ENCODE measurements around the gene MAP1S.

MAP1S gene

DNA sequence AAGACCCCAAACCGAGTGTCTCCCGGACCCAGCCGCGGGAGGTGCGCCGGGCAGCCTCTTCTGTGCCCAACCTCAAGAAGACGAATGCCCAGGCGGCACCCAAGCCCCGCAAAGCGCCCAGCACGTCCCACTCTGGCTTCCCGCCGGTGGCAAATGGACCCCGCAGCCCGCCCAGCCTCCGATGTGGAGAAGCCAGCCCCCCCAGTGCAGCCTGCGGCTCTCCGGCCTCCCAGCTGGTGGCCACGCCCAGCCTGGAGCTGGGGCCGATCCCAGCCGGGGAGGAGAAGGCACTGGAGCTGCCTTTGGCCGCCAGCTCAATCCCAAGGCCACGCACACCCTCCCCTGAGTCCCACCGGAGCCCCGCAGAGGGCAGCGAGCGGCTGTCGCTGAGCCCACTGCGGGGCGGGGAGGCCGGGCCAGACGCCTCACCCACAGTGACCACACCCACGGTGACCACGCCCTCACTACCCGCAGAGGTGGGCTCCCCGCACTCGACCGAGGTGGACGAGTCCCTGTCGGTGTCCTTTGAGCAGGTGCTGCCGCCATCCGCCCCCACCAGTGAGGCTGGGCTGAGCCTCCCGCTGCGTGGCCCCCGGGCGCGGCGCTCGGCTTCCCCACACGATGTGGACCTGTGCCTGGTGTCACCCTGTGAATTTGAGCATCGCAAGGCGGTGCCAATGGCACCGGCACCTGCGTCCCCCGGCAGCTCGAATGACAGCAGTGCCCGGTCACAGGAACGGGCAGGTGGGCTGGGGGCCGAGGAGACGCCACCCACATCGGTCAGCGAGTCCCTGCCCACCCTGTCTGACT lies 7.9 kb downstream of the MAP1S start:
- H3K27me3 ChIP-seq (ENCODE audit: insufficient read depth, poor library complexity, severe bottlenecking), result no peaks in the 10 kb centered on the region
- TF ChIP-seq GABPA (IDR thresholded peaks at IDR 0.05; ENCODE audit: low read depth) (no peak), POLR2AphosphoS5 (IDR thresholded peaks at IDR 0.05; ENCODE audit: low read depth) (no peak), SPI1 (IDR thresholded peaks at IDR 0.05; ENCODE audit: borderline replicate concordance, low read depth) (no peak)
- TF ChIP-seq, protein P1, sequence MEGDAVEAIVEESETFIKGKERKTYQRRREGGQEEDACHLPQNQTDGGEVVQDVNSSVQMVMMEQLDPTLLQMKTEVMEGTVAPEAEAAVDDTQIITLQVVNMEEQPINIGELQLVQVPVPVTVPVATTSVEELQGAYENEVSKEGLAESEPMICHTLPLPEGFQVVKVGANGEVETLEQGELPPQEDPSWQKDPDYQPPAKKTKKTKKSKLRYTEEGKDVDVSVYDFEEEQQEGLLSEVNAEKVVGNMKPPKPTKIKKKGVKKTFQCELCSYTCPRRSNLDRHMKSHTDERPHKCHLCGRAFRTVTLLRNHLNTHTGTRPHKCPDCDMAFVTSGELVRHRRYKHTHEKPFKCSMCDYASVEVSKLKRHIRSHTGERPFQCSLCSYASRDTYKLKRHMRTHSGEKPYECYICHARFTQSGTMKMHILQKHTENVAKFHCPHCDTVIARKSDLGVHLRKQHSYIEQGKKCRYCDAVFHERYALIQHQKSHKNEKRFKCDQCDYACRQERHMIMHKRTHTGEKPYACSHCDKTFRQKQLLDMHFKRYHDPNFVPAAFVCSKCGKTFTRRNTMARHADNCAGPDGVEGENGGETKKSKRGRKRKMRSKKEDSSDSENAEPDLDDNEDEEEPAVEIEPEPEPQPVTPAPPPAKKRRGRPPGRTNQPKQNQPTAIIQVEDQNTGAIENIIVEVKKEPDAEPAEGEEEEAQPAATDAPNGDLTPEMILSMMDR (IDR thresholded peaks at IDR 0.05; ENCODE audit: insufficient read depth, low read length), result no peak
- TF ChIP-seq, protein P2, sequence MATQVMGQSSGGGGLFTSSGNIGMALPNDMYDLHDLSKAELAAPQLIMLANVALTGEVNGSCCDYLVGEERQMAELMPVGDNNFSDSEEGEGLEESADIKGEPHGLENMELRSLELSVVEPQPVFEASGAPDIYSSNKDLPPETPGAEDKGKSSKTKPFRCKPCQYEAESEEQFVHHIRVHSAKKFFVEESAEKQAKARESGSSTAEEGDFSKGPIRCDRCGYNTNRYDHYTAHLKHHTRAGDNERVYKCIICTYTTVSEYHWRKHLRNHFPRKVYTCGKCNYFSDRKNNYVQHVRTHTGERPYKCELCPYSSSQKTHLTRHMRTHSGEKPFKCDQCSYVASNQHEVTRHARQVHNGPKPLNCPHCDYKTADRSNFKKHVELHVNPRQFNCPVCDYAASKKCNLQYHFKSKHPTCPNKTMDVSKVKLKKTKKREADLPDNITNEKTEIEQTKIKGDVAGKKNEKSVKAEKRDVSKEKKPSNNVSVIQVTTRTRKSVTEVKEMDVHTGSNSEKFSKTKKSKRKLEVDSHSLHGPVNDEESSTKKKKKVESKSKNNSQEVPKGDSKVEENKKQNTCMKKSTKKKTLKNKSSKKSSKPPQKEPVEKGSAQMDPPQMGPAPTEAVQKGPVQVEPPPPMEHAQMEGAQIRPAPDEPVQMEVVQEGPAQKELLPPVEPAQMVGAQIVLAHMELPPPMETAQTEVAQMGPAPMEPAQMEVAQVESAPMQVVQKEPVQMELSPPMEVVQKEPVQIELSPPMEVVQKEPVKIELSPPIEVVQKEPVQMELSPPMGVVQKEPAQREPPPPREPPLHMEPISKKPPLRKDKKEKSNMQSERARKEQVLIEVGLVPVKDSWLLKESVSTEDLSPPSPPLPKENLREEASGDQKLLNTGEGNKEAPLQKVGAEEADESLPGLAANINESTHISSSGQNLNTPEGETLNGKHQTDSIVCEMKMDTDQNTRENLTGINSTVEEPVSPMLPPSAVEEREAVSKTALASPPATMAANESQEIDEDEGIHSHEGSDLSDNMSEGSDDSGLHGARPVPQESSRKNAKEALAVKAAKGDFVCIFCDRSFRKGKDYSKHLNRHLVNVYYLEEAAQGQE (IDR thresholded peaks at IDR 0.05; ENCODE audit: insufficient replicate concordance, low read depth), result no peak
- DNase-seq (ENCODE audit: low read depth in 1 of 2, low spot score in 1 of 2), result no peak
- H3K27ac ChIP-seq (replicated peaks), result no peak overlapping the region
- H3K4me3 ChIP-seq (replicated peaks; ENCODE audit: insufficient read depth, low read length), result no peak overlapping the region

DNA sequence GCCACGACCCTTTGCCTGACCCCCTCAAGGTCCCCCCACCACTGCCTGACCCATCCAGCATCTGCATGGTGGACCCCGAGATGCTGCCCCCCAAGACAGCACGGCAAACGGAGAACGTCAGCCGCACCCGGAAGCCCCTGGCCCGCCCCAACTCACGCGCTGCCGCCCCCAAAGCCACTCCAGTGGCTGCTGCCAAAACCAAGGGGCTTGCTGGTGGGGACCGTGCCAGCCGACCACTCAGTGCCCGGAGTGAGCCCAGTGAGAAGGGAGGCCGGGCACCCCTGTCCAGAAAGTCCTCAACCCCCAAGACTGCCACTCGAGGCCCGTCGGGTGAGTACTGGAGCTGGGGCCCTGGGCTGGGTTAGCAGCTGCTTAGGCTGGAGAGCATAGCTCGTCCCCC lies 8.6 kb downstream of the MAP1S start:
- no peak for TF ChIP-seq POLR2AphosphoS5 (IDR thresholded peaks at IDR 0.05; ENCODE audit: low read depth)
- TF ChIP-seq, protein P2 (IDR thresholded peaks at IDR 0.05; ENCODE audit: insufficient replicate concordance, low read depth), result no peak
- TF ChIP-seq, protein P1 (IDR thresholded peaks at IDR 0.05; ENCODE audit: insufficient read depth, low read length), result no peak
- TF ChIP-seq GABPA (IDR thresholded peaks at IDR 0.05; ENCODE audit: low read depth), result no peak
- no peak for TF ChIP-seq SPI1 (IDR thresholded peaks at IDR 0.05; ENCODE audit: borderline replicate concordance, low read depth)
- Histone ChIP-seq H3K27me3 (ENCODE audit: insufficient read depth, poor library complexity, severe bottlenecking) (no peaks in the 10 kb centered on the region), H3K4me3 (replicated peaks; ENCODE audit: insufficient read depth, low read length) (no peak overlapping the region), H3K27ac (replicated peaks) (no peak overlapping the region)
- DNase-seq (ENCODE audit: low read depth in 1 of 2, low spot score in 1 of 2), result no peak

DNA sequence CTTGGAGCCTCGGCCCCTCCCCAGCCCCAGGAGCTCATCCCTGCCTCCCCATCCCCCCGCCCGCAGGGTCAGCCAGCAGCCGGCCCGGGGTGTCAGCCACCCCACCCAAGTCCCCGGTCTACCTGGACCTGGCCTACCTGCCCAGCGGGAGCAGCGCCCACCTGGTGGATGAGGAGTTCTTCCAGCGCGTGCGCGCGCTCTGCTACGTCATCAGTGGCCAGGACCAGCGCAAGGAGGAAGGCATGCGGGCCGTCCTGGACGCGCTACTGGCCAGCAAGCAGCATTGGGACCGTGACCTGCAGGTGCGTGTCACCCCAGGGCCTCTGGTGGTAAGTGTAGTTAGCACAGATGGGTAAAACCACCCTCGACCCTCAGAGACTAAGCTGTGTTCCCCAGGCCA lies 13.8 kb downstream of the MAP1S start:
- TF ChIP-seq SPI1 (IDR thresholded peaks at IDR 0.05; ENCODE audit: borderline replicate concordance, low read depth) (no peak), GABPA (IDR thresholded peaks at IDR 0.05; ENCODE audit: low read depth) (no peak), POLR2AphosphoS5 (IDR thresholded peaks at IDR 0.05; ENCODE audit: low read depth) (no peak)
- TF ChIP-seq, protein P1 (IDR thresholded peaks at IDR 0.05; ENCODE audit: insufficient read depth, low read length), result no peak
- TF ChIP-seq, protein P2 (IDR thresholded peaks at IDR 0.05; ENCODE audit: insufficient replicate concordance, low read depth), result no peak
- Histone ChIP-seq H3K4me3 (replicated peaks; ENCODE audit: insufficient read depth, low read length) (no peak overlapping the region), H3K27me3 (ENCODE audit: insufficient read depth, poor library complexity, severe bottlenecking) (no peaks in the 10 kb centered on the region), H3K27ac (replicated peaks) (no peak overlapping the region)
- no peak for DNase-seq (ENCODE audit: low read depth in 1 of 2, low spot score in 1 of 2)

Data from HL-60 (cell line).